Activated CD4-positive, CD25-positive, alpha-beta regulatory T cell treated with anti-CD3 and anti-CD28 coated beads, Interleukin-2, amount 50 U/mL, for 24 hours (primary cell): ENCODE data around the gene TRABD2B.
"Not testable (repeated sequence)": the region's sequence is repeated elsewhere in the genome, so short reads cannot be mapped to it uniquely, and the experiment has no call there.

ENCODE experiments used
- ATAC-seq, 2 donors: fragments of 150-1000 bp; cut with Tn5 transposase; one replicate each; pipeline ENCODE4 v1.10.0; 2021; ENCODE audit warnings: mild to moderate bottlenecking in 1 of 2, moderate library complexity in 1 of 2

Gene TRABD2B

DNA sequence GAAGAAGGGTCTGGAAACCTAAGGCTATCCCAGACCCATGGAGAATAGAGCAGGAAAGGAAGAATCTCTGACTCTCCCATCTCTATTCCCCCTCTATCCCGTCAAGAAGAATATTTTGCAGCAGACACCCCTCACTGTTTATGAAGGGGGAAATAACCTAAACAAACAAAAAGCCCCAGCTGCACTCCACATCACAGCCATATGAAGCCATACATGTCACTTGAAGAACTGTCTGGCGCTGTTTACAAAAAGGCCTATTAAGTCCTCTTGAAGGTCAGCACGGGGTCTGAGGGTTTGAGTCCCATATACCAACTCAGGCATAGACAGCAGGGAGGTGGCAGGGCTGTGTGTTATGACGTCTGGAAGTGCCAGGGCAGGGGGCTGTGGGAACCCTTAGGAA, 31.4 kb downstream of the TRABD2B start:
- ATAC-seq = no peak

- no peak for ATAC-seq
Observed at GRCh38 chr1:47964636-47965035, 32.5 kb downstream of the TRABD2B start.

DNA sequence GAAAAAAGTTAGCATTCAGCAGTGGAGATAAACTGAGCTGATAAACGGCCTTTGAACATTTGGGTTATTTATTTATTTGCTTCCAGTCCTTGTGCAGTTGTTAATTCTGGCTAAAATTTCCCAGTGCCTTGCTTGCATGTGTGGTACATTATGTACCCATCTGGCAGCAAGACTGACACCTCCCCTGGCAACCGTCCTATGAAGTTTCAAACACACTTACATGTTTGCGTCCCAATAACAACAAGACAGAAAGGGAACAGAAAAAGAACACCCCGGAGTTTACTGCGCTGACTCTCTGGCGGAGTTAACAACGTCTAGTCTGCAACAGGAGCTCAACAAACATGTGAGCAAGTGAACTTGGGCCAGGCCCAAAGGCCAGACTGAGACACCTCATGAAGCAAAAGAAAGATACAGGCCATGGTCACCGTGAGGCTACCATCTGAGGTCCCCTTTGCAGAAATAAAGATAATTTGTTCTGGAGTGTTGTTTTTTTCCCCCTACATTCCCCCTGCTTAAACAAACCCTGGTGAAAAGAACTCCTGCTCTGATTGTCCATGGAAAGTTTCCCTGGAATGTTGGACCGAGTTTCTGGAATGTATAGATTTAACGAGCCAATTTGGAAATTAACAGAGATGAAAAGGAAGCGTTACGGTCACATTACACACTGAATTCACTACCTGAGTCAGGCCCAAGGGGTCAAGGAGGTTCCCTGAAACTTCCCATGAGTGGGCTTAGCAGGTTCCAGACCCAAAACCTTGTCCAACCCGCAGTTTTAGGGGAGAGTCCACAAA, 33.4 kb downstream of the TRABD2B start:
- no peak for ATAC-seq

DNA sequence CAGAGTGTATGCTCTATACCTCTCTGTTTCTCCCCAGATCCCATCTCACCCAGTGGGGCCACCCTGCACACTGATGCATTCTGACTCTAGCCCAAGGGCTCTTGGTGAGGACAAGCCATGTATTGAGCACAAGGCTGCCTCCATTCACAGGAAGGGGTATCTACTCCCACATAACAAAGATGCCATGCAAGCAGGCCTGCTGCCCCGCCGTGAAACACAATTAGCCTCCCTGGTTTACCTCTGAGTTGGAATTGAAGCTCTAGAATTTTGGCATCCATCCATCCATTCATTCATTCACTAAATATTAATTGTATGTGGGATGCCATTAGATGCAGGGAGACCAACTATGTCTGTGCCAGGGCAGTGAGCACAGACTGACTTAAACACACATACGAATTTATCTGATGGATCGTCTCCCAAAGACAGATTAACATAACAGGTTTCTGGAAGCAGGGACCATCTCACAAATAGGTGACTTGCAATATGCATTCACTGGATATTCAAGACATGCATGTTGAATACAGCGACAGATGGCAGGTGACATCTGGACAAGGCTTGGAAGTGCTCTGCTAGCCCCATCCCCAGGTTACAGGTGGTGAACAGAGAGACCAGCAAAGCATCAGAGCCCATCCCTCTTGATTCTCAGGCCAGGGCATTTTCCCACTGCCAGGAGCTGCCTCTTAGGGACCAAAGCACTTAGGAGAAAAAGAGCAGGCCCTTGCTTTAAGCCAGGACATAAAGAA, 34.3 kb downstream of the TRABD2B start:
- no peak for ATAC-seq

GRCh38 chr1:47961835-47962234, 35.4 kb downstream of the TRABD2B start:
- ATAC-seq = not testable (repeated sequence)

DNA sequence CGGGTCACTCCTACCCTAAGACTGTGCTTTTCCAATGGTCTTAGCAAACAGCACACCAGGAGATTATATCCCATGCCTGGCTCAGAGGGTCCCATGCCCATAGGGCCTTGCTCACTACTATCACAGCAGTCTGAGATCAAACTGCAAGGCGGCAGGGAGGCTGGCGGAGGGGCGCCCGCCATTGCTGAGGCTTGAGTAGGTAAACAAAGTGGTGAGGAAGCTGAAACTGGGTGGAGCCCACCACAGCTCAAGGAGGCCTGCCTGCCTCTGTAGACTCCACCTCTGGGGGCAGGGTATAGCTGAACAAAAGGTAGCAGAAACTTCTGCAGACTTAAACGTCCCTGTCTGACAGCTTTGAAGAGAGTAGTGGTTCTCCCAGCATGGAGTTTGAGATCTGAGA, 40.7 kb downstream of the TRABD2B start:
- not testable (repeated sequence) for ATAC-seq

GRCh38 chr1:47953661-47954060, 43.5 kb downstream of the TRABD2B start:
- ATAC-seq = no peak

DNA sequence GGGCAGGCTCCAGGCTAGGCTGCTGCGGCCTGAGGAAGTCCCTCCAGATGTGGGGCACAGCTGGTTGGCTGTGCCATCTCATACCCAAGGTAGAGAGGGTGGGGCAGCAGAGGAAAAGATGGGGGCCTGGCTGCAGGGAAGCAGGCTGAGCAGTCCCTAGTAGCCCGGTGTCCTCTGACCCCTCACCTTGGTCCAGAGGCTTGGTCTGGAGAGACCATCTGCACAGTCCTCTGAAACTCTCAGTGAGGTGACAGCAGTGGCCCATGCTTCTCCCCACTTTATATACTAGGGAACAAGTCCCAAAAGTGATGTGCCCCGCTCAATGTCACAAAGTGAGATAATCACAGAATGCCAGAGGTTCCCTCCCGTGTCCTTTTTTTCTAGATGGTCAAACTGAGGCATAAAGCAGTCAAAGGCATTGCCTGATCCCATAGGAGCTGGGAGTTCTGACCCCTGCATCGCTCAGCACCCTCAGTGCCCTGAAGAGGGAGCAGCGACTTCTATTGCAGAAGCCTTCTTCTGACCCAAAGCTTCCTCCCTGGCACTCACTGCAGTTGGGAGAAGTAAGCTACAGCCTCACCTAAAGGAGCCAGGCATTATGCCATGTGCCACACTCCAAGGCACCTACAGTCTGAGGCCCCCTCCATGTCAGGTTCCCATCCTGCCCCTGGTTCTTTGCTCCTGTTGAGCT, 45.5 kb downstream of the TRABD2B start:
- ATAC-seq = no peak

DNA sequence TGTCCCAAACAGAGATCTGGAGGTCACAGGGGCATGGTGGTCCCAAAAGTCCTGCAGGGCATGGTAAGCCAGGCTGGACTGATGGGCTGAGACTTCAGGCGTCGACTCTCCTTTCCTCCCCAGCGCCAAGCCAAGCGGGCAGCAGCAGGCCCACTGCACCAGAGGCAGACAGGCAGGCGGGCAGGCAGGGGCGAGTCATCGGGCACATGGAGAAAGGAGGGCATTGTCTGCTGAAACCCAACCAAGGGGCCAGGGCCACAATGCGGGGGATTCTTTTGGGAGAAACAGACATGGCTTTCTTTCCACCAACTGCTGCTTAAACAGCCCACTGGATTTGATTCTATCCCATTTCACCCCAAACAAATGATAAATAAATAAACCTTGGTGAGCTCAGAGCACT, 46.2 kb downstream of the TRABD2B start:
- ATAC-seq = no peak

GRCh38 chr1:47950471-47950870, 46.7 kb downstream of the TRABD2B start:
- ATAC-seq = no peak

- ATAC-seq = no peak
Observed at GRCh38 chr1:47948126-47948525, 49.1 kb downstream of the TRABD2B start.

GRCh38 chr1:47947531-47947930, 49.7 kb downstream of the TRABD2B start:
- ATAC-seq = no peak

GRCh38 chr1:47944561-47944960, 52.6 kb downstream of the TRABD2B start:
- no peak for ATAC-seq

DNA sequence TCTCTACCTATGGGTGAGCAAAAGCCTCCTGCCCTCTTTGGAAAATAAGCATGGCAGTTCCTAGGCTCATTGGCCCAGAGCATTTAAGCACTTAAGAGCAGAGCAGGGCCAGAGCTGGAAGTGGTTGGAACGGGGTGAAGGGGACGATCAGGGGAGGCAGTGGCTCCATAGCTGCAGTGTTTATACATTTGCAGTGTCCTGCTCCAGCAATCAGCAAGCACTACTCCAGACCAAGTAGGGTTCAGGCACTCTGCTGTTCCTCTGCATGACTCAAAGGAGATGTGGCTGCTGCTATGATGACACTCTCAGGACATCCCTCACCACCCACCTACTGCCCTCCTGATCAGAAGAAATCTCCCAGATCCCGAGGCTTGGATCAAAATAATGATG, 55.0 kb downstream of the TRABD2B start:
- ATAC-seq = no peak

DNA sequence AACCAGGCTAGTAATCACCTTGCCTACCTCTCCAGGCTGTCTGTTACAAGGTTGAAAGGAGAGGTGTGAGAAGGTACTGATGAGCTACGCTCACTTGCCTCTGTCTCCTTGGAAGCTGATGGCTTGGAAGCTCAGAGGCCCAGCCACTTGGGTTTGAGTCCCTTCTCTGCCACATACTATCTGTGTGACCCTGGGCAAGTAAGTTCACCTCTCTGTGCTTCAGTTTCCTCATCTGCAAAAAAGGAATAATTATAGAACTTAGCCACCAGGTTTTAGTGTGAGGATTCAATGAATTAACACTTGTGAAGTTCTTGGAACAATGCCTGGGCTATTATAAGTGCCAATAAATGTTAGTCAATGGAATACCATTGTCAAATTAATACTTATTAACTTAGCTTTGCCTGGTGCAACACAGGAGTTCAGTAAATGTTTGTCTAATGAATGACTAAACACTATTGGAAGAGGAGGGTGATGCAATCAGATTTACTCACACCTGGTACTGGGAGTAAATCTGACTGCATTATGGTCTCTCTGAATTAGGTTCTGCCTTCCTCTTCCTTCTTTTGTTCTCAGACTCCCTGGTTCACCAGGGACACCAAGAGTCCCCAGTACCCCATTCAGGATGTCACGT, 55.5 kb downstream of the TRABD2B start:
- ATAC-seq = no peak

- ATAC-seq = no peak
Observed at GRCh38 chr1:47940779-47941178, 56.4 kb downstream of the TRABD2B start.

DNA sequence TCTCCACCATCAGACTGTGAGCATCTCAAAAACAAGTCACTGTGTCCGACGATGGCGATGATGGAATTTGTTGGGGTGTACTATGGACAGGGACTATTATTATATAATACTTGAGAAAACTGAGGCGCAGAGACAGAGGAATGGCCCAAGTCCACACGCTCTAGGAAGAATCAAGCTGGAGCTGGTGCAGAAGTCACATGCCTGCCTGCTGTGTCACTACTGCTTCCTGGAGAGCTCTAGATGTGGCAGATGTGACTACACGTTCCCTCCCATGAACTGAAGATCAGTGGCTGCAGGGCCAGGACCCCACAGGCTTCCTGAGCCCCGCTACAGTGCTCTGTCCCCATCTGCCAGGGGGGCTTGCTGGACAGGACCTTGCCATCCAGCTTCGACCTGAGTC, 56.9 kb downstream of the TRABD2B start:
- ATAC-seq = no peak

DNA sequence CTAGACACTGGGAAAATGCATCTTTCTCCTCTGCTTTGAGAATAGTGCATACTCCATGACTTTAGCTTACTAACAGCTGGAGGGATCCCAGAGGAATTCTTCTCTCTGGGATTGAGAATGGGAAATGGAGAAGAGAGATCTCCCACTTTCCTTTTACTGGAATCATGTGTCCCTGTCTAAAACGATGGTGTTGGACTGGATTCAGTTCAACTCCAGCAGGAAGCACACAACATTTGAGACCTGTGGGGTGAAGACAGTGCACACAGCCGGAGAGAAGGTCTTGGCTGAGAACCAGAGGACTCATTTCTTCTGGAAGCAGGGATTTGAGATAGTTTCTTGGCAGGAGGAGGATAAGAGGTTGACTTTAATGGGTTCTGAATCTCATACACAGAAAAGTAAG, 58.7 kb downstream of the TRABD2B start:
- ATAC-seq = no peak

DNA sequence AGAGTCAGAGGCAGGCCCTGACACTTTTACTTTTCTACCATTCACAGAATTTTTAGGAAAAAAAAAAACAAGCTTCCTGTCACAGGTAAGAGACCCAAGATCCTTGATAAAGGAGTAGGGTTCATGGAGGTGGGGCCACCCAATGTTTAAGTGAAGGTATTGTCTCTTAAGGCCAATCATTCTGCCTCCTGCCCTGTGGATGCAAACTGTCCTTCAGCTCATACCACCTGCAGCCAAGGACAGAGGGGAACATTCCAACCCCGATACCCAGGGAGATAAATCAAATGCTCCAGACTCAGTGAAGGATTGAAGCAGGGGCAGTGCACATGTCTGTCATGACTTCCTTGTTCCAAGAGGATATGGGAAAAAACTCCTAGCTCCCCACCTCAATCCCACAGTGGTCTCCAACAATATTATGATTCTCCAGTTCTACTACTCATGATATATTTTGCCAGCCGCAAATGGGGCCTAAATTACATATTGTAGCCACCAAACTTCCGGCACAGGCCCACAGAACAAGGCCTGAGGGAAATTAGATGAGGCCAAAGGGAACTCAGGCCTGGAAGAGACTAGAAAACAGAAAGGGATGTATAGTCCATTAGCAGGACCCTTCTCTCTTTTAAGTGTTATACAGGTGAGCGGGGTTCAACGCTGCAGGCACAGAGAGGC, 59.5 kb downstream of the TRABD2B start:
- ATAC-seq = no peak

- no peak for ATAC-seq
Observed at GRCh38 chr1:47936916-47937551, 60.2 kb downstream of the TRABD2B start.

GRCh38 chr1:47935856-47936255, 61.3 kb downstream of the TRABD2B start:
- no peak for ATAC-seq

DNA sequence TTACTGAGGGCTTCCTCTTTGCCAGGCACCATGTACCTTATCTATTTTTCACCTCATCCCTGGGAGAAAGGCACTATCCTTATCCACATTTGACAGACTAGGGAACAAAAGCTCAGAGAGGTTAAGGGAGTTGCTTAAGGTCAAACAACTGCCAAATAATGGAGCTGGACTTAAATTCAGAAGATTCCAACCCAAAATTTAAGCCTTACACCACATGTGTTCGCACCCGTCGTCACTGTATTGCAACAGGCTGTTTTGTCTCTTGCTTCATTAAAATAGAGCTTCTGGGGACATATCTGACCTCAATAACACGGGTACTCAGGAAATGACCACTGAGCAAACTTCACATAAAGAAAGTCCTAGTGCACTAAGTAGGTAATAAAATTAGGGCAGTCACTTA, 62.0 kb downstream of the TRABD2B start:
- no peak for ATAC-seq
